MM.1S (cell line): ENCODE measurements around the gene SH3GL3.

Source experiments
- EZH2 ChIP-seq: fragments of 300-600 bp; sonication (generic); optimal IDR thresholded peaks from 2 replicates; pipeline ENCODE3; 2017; ENCODE audit warnings: low read depth, mild to moderate bottlenecking, antibody characterized with exemption, low read length, mixed read lengths
- TF ChIP-seq, protein P1 (sequence below): fragments of 300-600 bp; sonication (generic); IDR thresholded peaks from 2 replicates; pipeline ENCODE4 v1.5.1; 2016; ENCODE audit warnings: antibody characterized with exemption, low read length, mixed read lengths

DNA sequence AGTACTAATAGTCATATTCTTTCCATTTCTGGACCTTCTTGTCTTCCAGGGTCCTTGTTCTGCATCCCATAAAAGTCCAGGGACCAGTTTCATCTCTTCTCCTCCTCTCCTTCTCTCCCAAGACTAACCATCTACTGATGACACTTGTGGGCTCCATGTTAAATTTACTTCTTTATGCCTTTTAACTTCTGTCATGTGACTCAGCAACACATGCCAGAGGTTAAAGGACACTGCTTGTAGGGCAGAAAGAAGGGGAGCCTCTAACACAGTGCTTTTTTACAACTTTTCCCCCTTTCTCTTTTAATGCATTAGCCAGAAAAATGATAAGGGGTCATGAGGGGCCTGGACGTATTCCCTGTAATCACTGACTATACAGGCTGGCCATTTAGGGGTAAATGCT, 10.0 kb downstream of the SH3GL3 start:
- TF ChIP-seq EZH2, result no peak
- TF ChIP-seq, protein P1, sequence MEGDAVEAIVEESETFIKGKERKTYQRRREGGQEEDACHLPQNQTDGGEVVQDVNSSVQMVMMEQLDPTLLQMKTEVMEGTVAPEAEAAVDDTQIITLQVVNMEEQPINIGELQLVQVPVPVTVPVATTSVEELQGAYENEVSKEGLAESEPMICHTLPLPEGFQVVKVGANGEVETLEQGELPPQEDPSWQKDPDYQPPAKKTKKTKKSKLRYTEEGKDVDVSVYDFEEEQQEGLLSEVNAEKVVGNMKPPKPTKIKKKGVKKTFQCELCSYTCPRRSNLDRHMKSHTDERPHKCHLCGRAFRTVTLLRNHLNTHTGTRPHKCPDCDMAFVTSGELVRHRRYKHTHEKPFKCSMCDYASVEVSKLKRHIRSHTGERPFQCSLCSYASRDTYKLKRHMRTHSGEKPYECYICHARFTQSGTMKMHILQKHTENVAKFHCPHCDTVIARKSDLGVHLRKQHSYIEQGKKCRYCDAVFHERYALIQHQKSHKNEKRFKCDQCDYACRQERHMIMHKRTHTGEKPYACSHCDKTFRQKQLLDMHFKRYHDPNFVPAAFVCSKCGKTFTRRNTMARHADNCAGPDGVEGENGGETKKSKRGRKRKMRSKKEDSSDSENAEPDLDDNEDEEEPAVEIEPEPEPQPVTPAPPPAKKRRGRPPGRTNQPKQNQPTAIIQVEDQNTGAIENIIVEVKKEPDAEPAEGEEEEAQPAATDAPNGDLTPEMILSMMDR, result no peak
